ENCODE results near the gene MAPK11. TPM values are rescaled to one million over a fixed set of nuclear protein-coding genes. Genes with fewer than 3 reads are reported as not detected.

MAPK11 gene
- total RNA-seq, 1 experiment from 2014 or later = 14.3 TPM

- H3K4me1 Mint-ChIP-seq (ENCODE audit: low read depth, unreplicated experiment) = no peaks in the 10 kb centered on the region
- H3K9me3 Mint-ChIP-seq (ENCODE audit: low read depth, unreplicated experiment) = no peaks in the 10 kb centered on the region
- H3K27ac Mint-ChIP-seq (ENCODE audit: unreplicated experiment) = no peak overlapping the region
- intact Hi-C loops (cut with micrococcal nuclease; ENCODE audit: unreplicated experiment) = no loop called here
- H3K36me3 Mint-ChIP-seq (ENCODE audit: insufficient read depth, unreplicated experiment) = peaks cover 30% of the 10 kb centered on the region
- no peaks in the 10 kb centered on the region for H3K27me3 Mint-ChIP-seq (ENCODE audit: unreplicated experiment)
- no TSS peak for BruUV-seq (replicated peaks)
- CTCF ChIA-PET = interaction anchor here (0.6 kb wide), 1 partner anchor 36 kb away, joined by 3 read pairs; no protein-coding TSS in a partner anchor
- no peak overlapping the region for H3K4me3 Mint-ChIP-seq (ENCODE audit: low read depth, unreplicated experiment)
- TF ChIP-seq CTCF (IDR thresholded peaks at IDR 0.05; ENCODE audit: unreplicated experiment) = no peak
- no peak for DNase-seq
Measured at GRCh38 chr22:50312371-50312770, 42.2 kb upstream of the MAPK11 start.

DNA sequence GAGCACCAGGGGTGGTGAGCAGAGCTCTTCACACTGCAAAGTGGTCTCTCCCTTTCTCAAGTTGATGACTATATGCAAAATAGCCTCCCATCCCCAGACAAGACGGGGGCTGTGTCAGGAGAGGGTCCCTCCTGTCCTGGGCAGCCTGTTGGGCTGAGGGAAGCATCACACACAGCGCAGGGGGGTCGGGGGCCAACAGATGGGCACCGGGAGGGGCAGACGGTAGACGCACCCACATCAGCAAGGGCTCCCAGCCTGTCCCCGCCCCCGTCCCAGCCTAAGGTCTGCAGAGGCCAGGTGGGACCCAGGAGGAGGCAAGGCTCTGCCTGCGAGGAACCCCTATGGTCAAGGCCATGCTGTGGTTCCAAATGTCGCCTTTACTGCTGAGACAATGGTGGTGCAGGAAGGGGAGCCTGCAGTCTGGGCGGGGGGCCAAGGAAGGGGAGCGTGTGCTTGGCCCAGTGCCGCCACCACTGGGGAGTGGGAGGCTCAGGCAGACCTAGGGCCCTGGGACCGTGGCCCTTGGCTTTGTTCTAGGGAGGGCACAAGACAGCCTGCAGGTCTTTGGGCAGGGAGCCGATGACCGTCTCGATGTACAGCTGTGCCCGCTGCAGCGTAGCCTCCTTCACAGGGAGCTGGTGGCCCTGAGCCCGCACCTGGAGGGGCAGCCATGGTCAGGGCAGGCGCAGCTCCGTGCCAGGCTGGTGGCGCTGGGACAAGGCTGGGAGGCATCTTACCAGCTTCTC, 41.6 kb upstream of the MAPK11 start:
- TF ChIP-seq CTCF (IDR thresholded peaks at IDR 0.05; ENCODE audit: unreplicated experiment) = no peak
- DNase-seq = no peak
- intact Hi-C loops (cut with micrococcal nuclease; ENCODE audit: unreplicated experiment) = no loop called here
- H3K36me3 Mint-ChIP-seq (ENCODE audit: insufficient read depth, unreplicated experiment) = peaks cover 34% of the 10 kb centered on the region
- no peak overlapping the region for H3K27ac Mint-ChIP-seq (ENCODE audit: unreplicated experiment)
- CTCF ChIA-PET = interaction anchor here (0.6 kb wide), 1 partner anchor 35 kb away, joined by 3 read pairs; no protein-coding TSS in a partner anchor
- BruUV-seq (replicated peaks) = no TSS peak
- no peak overlapping the region for H3K4me3 Mint-ChIP-seq (ENCODE audit: low read depth, unreplicated experiment)
- H3K27me3 Mint-ChIP-seq (ENCODE audit: unreplicated experiment) = no peaks in the 10 kb centered on the region
- H3K4me1 Mint-ChIP-seq (ENCODE audit: low read depth, unreplicated experiment) = no peaks in the 10 kb centered on the region
- no peaks in the 10 kb centered on the region for H3K9me3 Mint-ChIP-seq (ENCODE audit: low read depth, unreplicated experiment)

- no peak for DNase-seq
- Mint-ChIP-seq H3K4me3 (ENCODE audit: low read depth, unreplicated experiment) (no peak overlapping the region), H3K4me1 (ENCODE audit: low read depth, unreplicated experiment) (peaks cover 1% of the 10 kb centered on the region), H3K9me3 (ENCODE audit: low read depth, unreplicated experiment) (no peaks in the 10 kb centered on the region), H3K27ac (ENCODE audit: unreplicated experiment) (no peak overlapping the region), H3K36me3 (ENCODE audit: insufficient read depth, unreplicated experiment) (peaks cover 42% of the 10 kb centered on the region), H3K27me3 (ENCODE audit: unreplicated experiment) (no peaks in the 10 kb centered on the region)
- intact Hi-C loops (cut with micrococcal nuclease; ENCODE audit: unreplicated experiment) = no loop called here
- no TSS peak for BruUV-seq (replicated peaks)
- TF ChIP-seq CTCF (IDR thresholded peaks at IDR 0.05; ENCODE audit: unreplicated experiment) = no peak
- CTCF ChIA-PET = no interaction called here
Measured at GRCh38 chr22:50310949-50311444, 40.8 kb upstream of the MAPK11 start.

DNA sequence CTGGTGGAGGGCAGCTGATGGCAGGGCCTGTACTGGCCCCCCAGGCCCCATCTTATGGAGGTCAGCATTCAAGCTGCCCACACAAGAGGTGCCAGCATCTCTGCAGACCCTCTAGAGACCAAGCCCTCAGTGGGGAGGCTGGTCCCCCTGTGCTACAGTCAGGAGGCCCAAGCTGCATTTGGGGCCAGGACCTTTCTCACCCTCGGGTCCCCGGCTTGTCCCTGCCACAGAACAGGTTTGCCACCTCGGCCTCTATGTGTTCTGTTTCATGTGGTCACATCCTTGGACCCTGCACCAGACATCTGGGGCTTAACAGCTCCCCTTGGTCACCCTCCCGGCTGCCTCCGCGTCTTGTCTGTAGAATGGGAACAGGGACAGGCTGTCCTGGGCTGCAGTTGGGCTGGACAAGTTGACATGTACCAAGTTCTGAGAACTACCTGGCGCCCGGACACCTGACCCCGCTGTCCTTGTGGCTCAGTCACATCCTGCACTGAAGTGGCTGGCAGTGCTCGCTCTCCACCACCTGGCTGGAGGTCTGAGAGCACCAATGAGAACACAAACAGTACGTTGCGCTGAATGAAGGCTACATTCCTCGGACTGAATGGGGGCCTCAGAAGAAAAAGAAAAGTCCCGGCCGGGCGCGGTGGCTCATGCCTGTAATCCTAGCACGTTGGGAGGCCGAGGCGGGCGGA, 40.0 kb upstream of the MAPK11 start:
- intact Hi-C loops (cut with micrococcal nuclease; ENCODE audit: unreplicated experiment) = no loop called here
- Mint-ChIP-seq H3K27me3 (ENCODE audit: unreplicated experiment) (no peaks in the 10 kb centered on the region), H3K36me3 (ENCODE audit: insufficient read depth, unreplicated experiment) (peaks cover 50% of the 10 kb centered on the region), H3K4me1 (ENCODE audit: low read depth, unreplicated experiment) (peaks cover 9% of the 10 kb centered on the region), H3K4me3 (ENCODE audit: low read depth, unreplicated experiment) (no peak overlapping the region), H3K27ac (ENCODE audit: unreplicated experiment) (no peak overlapping the region), H3K9me3 (ENCODE audit: low read depth, unreplicated experiment) (no peaks in the 10 kb centered on the region)
- no TSS peak for BruUV-seq (replicated peaks)
- TF ChIP-seq CTCF (IDR thresholded peaks at IDR 0.05; ENCODE audit: unreplicated experiment) = no peak
- CTCF ChIA-PET = no interaction called here
- no peak for DNase-seq
